Measurements from ENCODE around the gene TOR3A. TPM values are rescaled to one million over a fixed set of nuclear protein-coding genes. Genes with fewer than 3 reads are reported as not detected.

TOR3A gene
- total and polyA plus RNA-seq, 2 of the 8 experiments (the other 6 are each of a cell fraction or from before 2014, with no cell fraction given) = 15.3 to 21.4 TPM

DNA sequence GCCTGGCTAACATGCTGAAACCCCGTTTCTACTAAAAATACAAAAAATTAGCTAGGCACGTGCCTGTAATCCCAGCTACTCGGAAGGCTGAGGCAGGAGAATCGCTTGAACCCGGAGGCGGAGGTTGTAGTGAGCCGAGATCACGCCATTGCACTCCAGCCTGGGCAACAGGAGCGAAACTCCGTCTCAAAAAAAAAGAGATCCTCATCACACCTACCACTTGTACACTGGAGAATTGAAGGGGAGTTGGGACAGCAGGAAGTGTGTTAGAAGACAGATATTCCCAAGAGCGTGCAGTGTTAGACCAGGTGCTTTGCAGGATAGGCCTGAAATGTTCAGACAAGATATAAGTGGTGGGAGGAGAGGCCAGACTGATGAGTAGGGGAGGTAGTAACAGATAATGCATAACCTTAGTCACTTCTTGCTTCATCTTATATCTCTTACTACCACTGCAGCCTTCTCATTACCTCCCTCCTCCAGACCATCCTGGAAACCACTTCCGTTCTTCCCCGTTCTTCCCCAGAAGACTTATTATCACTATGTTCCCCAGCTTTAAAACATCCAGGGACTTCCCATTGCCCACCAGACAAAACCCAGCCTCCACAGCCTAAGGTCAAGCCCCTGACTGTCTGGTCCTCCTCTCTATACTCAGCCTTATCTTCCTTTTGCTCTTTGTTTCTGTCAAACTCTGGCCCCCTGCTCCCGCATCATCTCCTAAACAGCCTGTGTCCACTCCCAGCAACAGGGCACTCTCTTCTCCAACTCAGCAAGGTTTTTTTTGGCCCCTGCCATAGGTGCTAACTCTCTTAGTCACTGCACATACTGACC is 34.8 kb upstream of the TOR3A start:
- H3K79me2 ChIP-seq (ENCODE audit: control insufficient read depth in 1 of 2, insufficient read depth in 2 of 2, low read length in 2 of 2) = peaks cover 0 to 11% of the 10 kb centered on the region in 2 experiments; a peak in 2 of 4 replicates
- CTCF ChIA-PET (ENCODE audit: partially characterized antibody) = no interaction called here

More for the DNA sequence above, 34.8 kb upstream of the TOR3A start:
- H2BK15ac ChIP-seq (ENCODE audit: low read length) = no peak overlapping the region
- no peak overlapping the region for H3K4ac ChIP-seq (replicated peaks; ENCODE audit: insufficient read length, low read depth, low read length)
- no peaks in the 10 kb centered on the region for H3K23me2 ChIP-seq (ENCODE audit: low read depth, low read length)
- no peak overlapping the region for H3K23ac ChIP-seq (ENCODE audit: insufficient read length)
- FAIRE-seq (no peak), DNase-seq (ENCODE audit: low read depth in 1 of 2, low spot score in 2 of 2) (no peak)
- WGBS, 2 experiments (ENCODE audit: extremely low coverage in 1 of 2, insufficient coverage in 1 of 2, insufficient read length in 1 of 2, insufficient replicate concordance in 2 of 2, low coverage in 1 of 2, low lambda C conversion rate in 2 of 2, missing lambda C conversion rate in 1 of 2) = 89% methylated on average over 14 of the region's 14 CpGs; no CpG with 5 or more reads in 1 of the 2 experiments
- no peak overlapping the region for H3K9ac ChIP-seq (replicated peaks in 1 of 4; ENCODE audit: extremely low read depth in 1 of 4, low read depth in 3 of 4, low read length in 3 of 4)
- H3K14ac ChIP-seq (ENCODE audit: insufficient read length) = no peak overlapping the region
- no peak overlapping the region for H2BK5ac ChIP-seq (ENCODE audit: low read depth, low read length)
- TF ChIP-seq SIX5 (IDR thresholded peaks at IDR 0.05; ENCODE audit: low read depth, low read length) = no peak
- no peak for TF ChIP-seq CBX8 (IDR thresholded peaks at IDR 0.05; ENCODE audit: borderline replicate concordance, low read depth, low read length)
- peaks cover 1 to 2% of the 10 kb centered on the region in 2 experiments; a peak in 1 of 4 replicates for H3K9me3 ChIP-seq (ENCODE audit: insufficient read depth in 2 of 2, low read depth in 1 of 2, low read length in 1 of 2)
- no peak overlapping the region for H2AFZ ChIP-seq (ENCODE audit: low read length)
- no peaks in the 10 kb centered on the region for H3K79me1 ChIP-seq (ENCODE audit: low read depth, low read length)
- H2BK12ac ChIP-seq (ENCODE audit: low read depth, low read length) = no peak overlapping the region
- no peak overlapping the region for H2BK20ac ChIP-seq (ENCODE audit: low read length)
- no peak overlapping the region for H3K56ac ChIP-seq (replicated peaks; ENCODE audit: insufficient read length, low read depth, low read length)
- peaks cover 0 to under 1% of the 10 kb centered on the region in 2 experiments for H4K20me1 ChIP-seq (replicated peaks in 1 of 2; ENCODE audit: control insufficient read depth in 1 of 2, insufficient read depth in 2 of 2, low read length in 2 of 2)
- H3K27ac ChIP-seq (ENCODE audit: low read depth, low read length) = no peak overlapping the region
- no peak overlapping the region for H4K91ac ChIP-seq (replicated peaks; ENCODE audit: insufficient read length, low read length)
- H2AK5ac ChIP-seq (ENCODE audit: low read depth, low read length) = no peak overlapping the region
- H3K36me3 ChIP-seq (ENCODE audit: control insufficient read depth in 2 of 4, insufficient read depth in 4 of 4, low read length in 3 of 4) = no peaks in the 10 kb centered on the region
- H4K8ac ChIP-seq (ENCODE audit: extremely low read depth, insufficient read depth, low read length) = no peak overlapping the region
- no peak overlapping the region for H3K18ac ChIP-seq (ENCODE audit: extremely low read depth, low read length)
- H4K5ac ChIP-seq (ENCODE audit: insufficient read length, low read depth, low read length) = no peak overlapping the region
- H3K4me1 ChIP-seq (replicated peaks in 1 of 4; ENCODE audit: control insufficient read depth in 3 of 4, insufficient read depth in 4 of 4, low read length in 3 of 4) = no peaks in the 10 kb centered on the region; a peak in 1 of 7 replicates
- no peak overlapping the region for H2BK120ac ChIP-seq (replicated peaks; ENCODE audit: low read depth, low read length)
- H3K4me2 ChIP-seq (ENCODE audit: insufficient read depth in 1 of 2, low read depth in 2 of 2, low read length in 2 of 2) = no peak overlapping the region
- no peak overlapping the region for H3K4me3 ChIP-seq (ENCODE audit: extremely low read depth in 1 of 4, insufficient read depth in 2 of 4, low read depth in 3 of 4, low read length in 4 of 4)
- H3K27me3 ChIP-seq (replicated peaks in 1 of 4; ENCODE audit: control insufficient read depth in 3 of 4, extremely low read depth in 1 of 4, insufficient read depth in 3 of 4, low read length in 3 of 4) = no peaks in the 10 kb centered on the region
- POLR2A ChIA-PET (ENCODE audit: partially characterized antibody) = no interaction called here

Data from H1 (cell line).